Pancreas (tissue), 10 donors: ENCODE data around the gene NDUFB2. TPM values are rescaled to one million over a fixed set of nuclear protein-coding genes. Genes with fewer than 3 reads are reported as not detected.
A peak's percentile ranks its signal among the peaks of the same experiment; 100 is the strongest.

ENCODE experiments used
- ATAC-seq, 4 donors: fragments of 200-7000 bp; cut with Tn5 transposase; one replicate each; pipeline versions ENCODE4 v1.8.0 to v1.9.1; 2020; ENCODE audit warnings: mild to moderate bottlenecking in 4 of 4, moderate library complexity in 4 of 4
- DNase-seq, 6 donors: peaks; one replicate each; pipeline ENCODE4 v3.0.0-alpha.2; 2020
- FAIRE-seq: peaks from 2 replicates; lab custom pipeline; 2012; peaks lifted over from hg19 to GRCh38; lab: Jason Lieb, UNC
- H3K27ac ChIP-seq, 4 donors: fragments of 200-600 bp; sonication (generic); 1 replicate in 3 of 4; 2 replicates in 1 of 4; pipeline versions ENCODE4 v1.5.0 to v1.8.0; 2020
- H3K27me3 ChIP-seq, 4 donors: fragments of 200-600 bp; one replicate each; pipeline ENCODE4 v1.8.0; 2021
- H3K36me3 ChIP-seq, 3 donors: fragments of 200-600 bp; sonication (generic) in 1 of 3; one replicate each; pipeline versions ENCODE4 v1.5.0 to v1.8.0; 2020 to 2021
- H3K4me1 ChIP-seq, 3 donors: fragments of 200-600 bp; one replicate each; pipeline ENCODE4 v1.8.0; 2021
- H3K4me3 ChIP-seq, 4 donors: fragments of 200-600 bp; sonication (generic) in 2 of 4; one replicate each; pipeline versions ENCODE4 v1.5.0 to v1.8.0; 2020 to 2021
- H3K9me3 ChIP-seq, 4 donors: fragments of 200-600 bp; one replicate each; pipeline ENCODE4 v1.8.0; 2021
- CTCF ChIP-seq, 4 donors: fragments of 200-600 bp; sonication (generic) in 3 of 4; IDR thresholded peaks; one replicate each; pipeline versions ENCODE4 v1.5.0 to v1.8.0; 2021; ENCODE audit warnings: antibody characterized with exemption in 4 of 4
- WGBS, 2 donors: extraction: QIAGEN DNeasy Blood & Tissue Kit; methylation state at CpG; one replicate each; pipeline ENCODE4 v1.1.7; 2013; 5-methylcytosine and 5-hydroxymethylcytosine counted together
- intact Hi-C, 3 donors: fragments of 100-400 bp; cut with DNase I; formaldehyde crosslinking; loops; one replicate each; pipeline versions ENCODE4 v1.11.1 to v1.14.2; 2022
- polyA plus RNA-seq, 2 donors: library from polyadenylated mRNA; stranded (reverse); fragments of 200-250 nt; gene quantifications; one replicate each; pipeline ENCODE4 v1.2.3, GENCODE V29; 2013
- total RNA-seq, 6 donors: library from RNA; stranded (reverse); fragmentation: NEBNext Ultra II Directional in 4 of 6; extraction: Animal tissue kit (Norgen Biotek cat#: 25700) in 4 of 6; gene quantifications; one replicate each; pipeline versions ENCODE4 v1.2.1 to v1.2.4, GENCODE V29; 2021 to 2023
- donor health status: healthy with polysubstance abuse.
- donor health status: DM: no; HTN: no; CAD: no; lungs with moderate emphysema.
- donor health status: DM: no; HTN: no; CAD: no.
- donor health status: control.
- donor health status: control.
- donor health status: Bipolar disorder and iron deficiency.
- donor health status: DM: yes; HTN: yes; CAD: no.
- donor health status: DM: no; HTN: no; CAD: no.
- donor health status: DM: no; HTN: no; CAD: no.
- donor health status: DM: yes; HTN: yes; CAD: no.

Gene NDUFB2
- total and polyA plus RNA-seq, 8 donors = 47.6 to 198 (median 76.6) TPM

DNA sequence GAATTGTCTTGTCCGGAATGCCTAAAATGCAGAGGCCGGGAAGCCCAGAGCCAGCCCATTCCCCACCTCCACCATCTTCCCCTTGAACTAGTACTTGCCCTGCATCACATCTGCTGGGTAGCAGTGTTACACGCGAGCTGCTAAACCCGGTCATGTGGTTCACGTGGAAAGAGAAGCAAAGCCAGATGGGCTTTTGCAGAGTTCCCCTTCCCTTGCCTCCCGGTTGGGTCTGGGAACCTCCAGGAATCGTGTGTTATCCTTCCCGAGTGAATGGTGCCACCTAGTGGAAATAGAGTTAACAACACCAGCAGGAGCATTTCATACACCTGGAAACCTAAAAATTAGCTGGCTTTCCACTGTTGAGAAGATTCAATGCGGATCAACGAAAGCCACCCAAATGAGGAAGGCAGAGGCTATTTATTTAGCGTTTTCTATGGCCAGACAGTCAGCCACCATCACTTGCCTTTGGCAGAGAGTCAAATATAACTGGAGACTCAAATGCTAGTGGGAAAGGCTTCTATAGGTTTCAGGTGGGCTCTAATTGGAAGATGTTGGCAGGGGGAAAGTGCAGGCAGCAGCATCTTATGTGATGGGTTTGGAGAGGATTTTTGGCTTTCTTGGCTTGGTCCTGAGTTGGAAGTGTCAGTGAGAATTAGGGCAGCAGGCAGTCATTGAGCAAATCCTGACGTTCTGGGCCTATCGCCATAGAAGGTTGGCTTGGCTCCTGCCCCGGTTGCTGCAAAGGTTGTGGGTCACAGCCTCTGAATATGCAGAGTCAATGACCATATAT is 43.0 kb upstream of the NDUFB2 start:
- DNase-seq = peak in 5 of 6 donors; percentile 44 to 70 (median 54)
- no peak overlapping the region for H3K27ac ChIP-seq
- H3K4me3 ChIP-seq = no peak overlapping the region
- H3K9me3 ChIP-seq = no peaks in the 10 kb centered on the region
- FAIRE-seq = no peak
- intact Hi-C loops = loop anchor here in 2 of 3 donors (5.0 kb wide), 1 partner anchor 136 kb away; no protein-coding TSS in a partner anchor
- H3K4me1 ChIP-seq = peaks cover 0 to 16% (median 5%) of the 10 kb centered on the region in 3 donors
- no peaks in the 10 kb centered on the region for H3K36me3 ChIP-seq
- ATAC-seq = peak; percentile 71 to 83 (median 82)
- TF ChIP-seq CTCF (IDR thresholded peaks at IDR 0.05) = peak; percentile 55 to 82 (median 78)
- H3K27me3 ChIP-seq = no peaks in the 10 kb centered on the region
- 19% methylated on average over 15 of the region's 15 CpGs for WGBS, 2 donors

DNA sequence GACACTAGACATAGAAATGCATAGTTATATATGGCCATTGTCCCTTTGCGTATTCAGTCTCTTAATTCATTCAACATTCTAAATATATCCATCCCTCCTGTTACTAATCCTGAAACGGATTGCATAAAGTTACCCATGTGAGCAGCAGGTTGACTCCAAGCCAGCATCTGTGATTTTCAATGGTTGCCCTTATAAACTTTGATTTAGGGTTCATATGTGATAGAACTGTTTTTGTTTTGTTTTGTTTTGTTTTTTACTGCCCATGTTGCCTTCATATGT is 42.5 kb upstream of the NDUFB2 start:
- Histone ChIP-seq H3K27me3 (no peaks in the 10 kb centered on the region), H3K4me1 (peaks cover 0 to 16% (median 5%) of the 10 kb centered on the region in 3 donors), H3K27ac (no peak overlapping the region), H3K9me3 (no peaks in the 10 kb centered on the region), H3K4me3 (no peak overlapping the region), H3K36me3 (no peaks in the 10 kb centered on the region)
- DNase-seq = no peak
- 78 to 80% methylated on average over 2 of the region's 2 CpGs for WGBS, 2 donors
- ATAC-seq = no peak
- intact Hi-C loops = loop anchor here in 2 of 3 donors (5.0 kb wide), 1 partner anchor 137 kb away; no protein-coding TSS in a partner anchor
- FAIRE-seq = no peak
- TF ChIP-seq CTCF (IDR thresholded peaks at IDR 0.05) = no peak

GRCh38 chr7:140654661-140655060 is 41.8 kb upstream of the NDUFB2 start:
- FAIRE-seq (no peak), ATAC-seq (no peak), DNase-seq (no peak)
- Histone ChIP-seq H3K27me3 (no peaks in the 10 kb centered on the region), H3K9me3 (no peaks in the 10 kb centered on the region), H3K36me3 (no peaks in the 10 kb centered on the region), H3K4me1 (peaks cover 0 to 16% (median 5%) of the 10 kb centered on the region in 3 donors), H3K4me3 (no peak overlapping the region), H3K27ac (no peak overlapping the region)
- TF ChIP-seq CTCF (IDR thresholded peaks at IDR 0.05) = no peak
- intact Hi-C loops = loop anchor here in 2 of 3 donors (5.0 kb wide), 1 partner anchor 137 kb away; no protein-coding TSS in a partner anchor
- 85 to 90% methylated on average over 4 of the region's 4 CpGs for WGBS, 2 donors

DNA sequence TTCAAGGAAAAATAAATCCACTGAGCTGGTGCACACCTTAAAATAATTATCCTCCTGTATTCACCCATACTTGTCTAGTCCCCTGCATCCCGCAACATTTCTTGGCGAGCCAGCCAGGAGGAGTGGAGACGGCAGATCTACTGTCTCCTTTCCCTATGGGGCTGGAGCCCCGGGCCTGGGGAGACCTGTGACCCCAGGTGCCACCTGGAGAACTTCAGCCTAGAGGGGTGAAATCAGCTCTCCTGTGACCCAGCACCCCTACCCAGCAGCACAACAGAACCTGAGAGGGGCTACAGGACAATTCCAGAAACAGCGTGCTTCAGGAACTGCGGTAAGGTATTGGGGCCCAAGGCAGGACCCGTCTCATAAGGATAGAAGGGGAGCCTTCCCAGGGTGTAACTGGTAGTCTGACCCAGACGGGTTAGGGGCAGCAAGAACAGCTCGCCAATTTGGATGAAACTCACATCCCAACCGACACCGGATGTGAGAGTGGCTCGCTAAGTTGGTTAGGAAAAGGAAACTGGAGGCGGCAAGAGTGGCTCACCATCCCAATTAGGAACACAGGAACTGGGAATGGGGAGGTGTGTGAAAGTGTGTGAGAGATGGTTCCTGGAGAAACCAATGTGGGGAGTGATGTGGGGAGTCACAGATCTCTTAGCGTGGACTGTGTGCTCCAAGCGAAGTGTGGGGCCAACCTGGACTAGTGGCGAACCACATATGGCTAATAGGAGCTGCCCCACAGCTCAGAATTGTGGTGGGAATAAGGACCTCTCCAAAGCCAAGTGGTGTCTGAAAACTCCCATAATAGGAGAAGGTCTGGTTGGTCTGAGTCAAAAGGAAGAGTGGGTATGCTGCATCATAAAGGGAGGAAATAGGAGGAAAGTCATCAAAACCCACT is 40.7 kb upstream of the NDUFB2 start:
- peak in 1 of 6 donors; percentile 53 for DNase-seq

More for the DNA sequence above, 40.7 kb upstream of the NDUFB2 start:
- Histone ChIP-seq H3K36me3 (no peaks in the 10 kb centered on the region), H3K9me3 (no peaks in the 10 kb centered on the region), H3K4me1 (peaks cover 0 to 16% (median 5%) of the 10 kb centered on the region in 3 donors), H3K27ac (peak overlapping the region in 2 of 4 donors; percentile 62 to 64), H3K4me3 (peak overlapping the region in 1 of 4 donors; percentile 32), H3K27me3 (no peaks in the 10 kb centered on the region)
- ATAC-seq = no peak
- TF ChIP-seq CTCF (IDR thresholded peaks at IDR 0.05) = no peak
- FAIRE-seq = no peak
- 91 to 95% methylated on average over 16 of the region's 16 CpGs for WGBS, 2 donors
- intact Hi-C loops = no loop called here
